Measurements from ENCODE around the gene IL4I1.

IL4I1 gene

GRCh38 chr19:49877020-49877878 lies 19.4 kb downstream of the IL4I1 start, which contains the start of the genes AKT1S1 and TBC1D17:
AKT1S1 (minus strand) TSS chr19:49877355; CDS start chr19:49873295, 4,060 bp downstream.
TBC1D17 (plus strand) TSS chr19:49877702; CDS start chr19:49877724, 22 bp downstream.
- DNase-seq = peak; percentile 99

- DNase-seq = peak; percentile 97
Measured at GRCh38 chr19:49876422-49877019, 20.2 kb downstream of the IL4I1 start.

GRCh38 chr19:49875857-49876421 lies 20.7 kb downstream of the IL4I1 start:
- DNase-seq = peak; percentile 66

- DNase-seq = no peak
Measured at GRCh38 chr19:49875177-49875576, 21.5 kb downstream of the IL4I1 start.

- DNase-seq = no peak
Measured at GRCh38 chr19:49874503-49875157, 22.1 kb downstream of the IL4I1 start.

GRCh38 chr19:49873834-49874233 lies 22.9 kb downstream of the IL4I1 start:
- no peak for DNase-seq

GRCh38 chr19:49873129-49873521 lies 23.6 kb downstream of the IL4I1 start:
- no peak for DNase-seq

- DNase-seq = no peak
Measured at GRCh38 chr19:49872245-49873128, 24.2 kb downstream of the IL4I1 start.

- no peak for DNase-seq
Measured at GRCh38 chr19:49871349-49871985, 25.2 kb downstream of the IL4I1 start.

- DNase-seq = no peak
Measured at GRCh38 chr19:49870309-49870901, 26.3 kb downstream of the IL4I1 start.

GRCh38 chr19:49869484-49870308 lies 27.0 kb downstream of the IL4I1 start:
- DNase-seq = peak; percentile 99

- no peak for DNase-seq
Measured at GRCh38 chr19:49869009-49869483, 27.6 kb downstream of the IL4I1 start.

- DNase-seq = peak; percentile 91
Measured at GRCh38 chr19:49866933-49867782, 29.5 kb downstream of the IL4I1 start, which contains the start of gene PNKP. PNKP (minus strand) TSS chr19:49867576; CDS start chr19:49867204, 372 bp downstream.

GRCh38 chr19:49864890-49865289 lies 31.8 kb downstream of the IL4I1 start:
- no peak for DNase-seq

GRCh38 chr19:49863935-49864320 lies 32.8 kb downstream of the IL4I1 start:
- no peak for DNase-seq

GRCh38 chr19:49863254-49863934 lies 33.3 kb downstream of the IL4I1 start:
- no peak for DNase-seq

- no peak for DNase-seq
Measured at GRCh38 chr19:49862391-49863253, 34.1 kb downstream of the IL4I1 start.

Measured in DMS79 treated with DMSO at 0.1 percent for 48 hours (cell line).